HCT116 (cell line): ENCODE data around the gene CRLF3. TPM values are rescaled to one million over a fixed set of nuclear protein-coding genes. Genes with fewer than 3 reads are reported as not detected.

Source experiments
- ATAC-seq: fragments of 200-7000 bp; cut with Tn5 transposase; 2 replicates; pipeline ENCODE4 v1.9.1; 2020; ENCODE audit warnings: mild to moderate bottlenecking, moderate library complexity
- BruUV-seq: library from RNA; stranded (reverse); fragments of 400-500 nt; replicated peaks from 2 replicates; lab custom pipeline; 2021; lab: Mats Ljungman, UMichigan
- CTCF ChIA-PET: fragments of 300-600 bp; sonication (Branson Sonifier 250); formaldehyde crosslinking; loops from one replicate; lab custom pipeline; 2021; ENCODE audit warnings: antibody characterized with exemption; lab: Charles Lee
- POLR2A ChIA-PET: fragments of 300-600, 350-600 bp; sonication (Branson Sonifier 250); formaldehyde crosslinking; loops from one replicate; lab custom pipeline; 2021; ENCODE audit warnings: antibody characterized with exemption; lab: Charles Lee
- RAD21 ChIA-PET, 2 experiments: fragments of 300-600 bp; sonication (Branson Sonifier 250); formaldehyde crosslinking; loops; one replicate each; lab custom pipeline; 2023; ENCODE audit warnings: low total read pairs in 2 of 2; ENCODE audit not compliant: uncharacterized antibody in 2 of 2, unreplicated experiment in 2 of 2, low non-redundant PET in 1 of 2; lab: Charles Lee
- DNase-seq: peaks from one replicate; pipeline ENCODE4 v3.0.0-alpha.2; 2010; ENCODE audit warnings: low read depth, low spot score
- H2AFZ ChIP-seq: fragments of 200-600 bp; shearing (Covaris generic), sonication (generic); 2 replicates; pipeline ENCODE4 v1.6.1; 2017; ENCODE audit warnings: low read depth, mixed run types, mixed read lengths, antibody characterized with exemption, low read length; ENCODE audit not compliant: poor library complexity, severe bottlenecking
- H3K27ac ChIP-seq: 2 replicates; pipeline ENCODE4 v1.5.1; 2012; ENCODE audit warnings: low read depth, low read length
- H3K27me3 ChIP-seq: fragments of 200-600 bp; sonication (generic); 2 replicates; pipeline ENCODE4 v1.6.1; 2016; ENCODE audit warnings: mixed run types, low read length, mixed read lengths; ENCODE audit not compliant: insufficient read depth
- H3K36me3 ChIP-seq, 2 experiments: fragments of 200-500 bp in 1 of 2; fragments of 200-600 bp in 1 of 2; sonication (Bioruptor generic) in 1 of 2; sonication (generic) in 1 of 2; 2 replicates each; pipeline versions ENCODE4 v1.5.1 to v1.6.1; 2014 to 2016; ENCODE audit warnings: low read length in 2 of 2, inconsistent platforms in 1 of 2, mixed read lengths in 1 of 2, mixed run types in 1 of 2; ENCODE audit not compliant: insufficient read depth in 2 of 2, control insufficient read depth in 1 of 2
- H3K4me1 ChIP-seq, 2 experiments: fragments of 200-600 bp in 1 of 2; sonication (generic) in 1 of 2; 2 replicates each; pipeline versions ENCODE4 v1.5.1 to v1.6.1; 2012 to 2017; ENCODE audit warnings: low read length in 2 of 2, inconsistent platforms in 1 of 2, mild to moderate bottlenecking in 1 of 2, mixed read lengths in 1 of 2, mixed run types in 1 of 2, moderate library complexity in 1 of 2; ENCODE audit not compliant: insufficient read depth in 2 of 2, control insufficient read depth in 1 of 2
- H3K4me2 ChIP-seq: fragments of 200-600 bp; sonication (generic); 2 replicates; pipeline ENCODE4 v1.6.1; 2017; ENCODE audit warnings: mixed run types, low read length, mixed read lengths
- H3K4me3 ChIP-seq, 2 experiments: fragments of 200-600 bp in 1 of 2; sonication (generic) in 1 of 2; replicated peaks in 1 of 2; 2 replicates each; pipeline ENCODE4 v1.5.1; 2011 to 2016; ENCODE audit warnings: low read length in 2 of 2, control low read depth in 1 of 2, low read depth in 1 of 2, mild to moderate bottlenecking in 1 of 2, mixed read lengths in 1 of 2, mixed run types in 1 of 2
- H3K79me2 ChIP-seq: fragments of 200-600 bp; sonication (generic); 2 replicates; pipeline ENCODE4 v1.6.1; 2017; ENCODE audit warnings: mild to moderate bottlenecking, mixed run types, low read length, moderate library complexity, mixed read lengths; ENCODE audit not compliant: insufficient read depth
- H3K9ac ChIP-seq: fragments of 200-600 bp; sonication (generic); 2 replicates; pipeline ENCODE4 v1.6.1; 2016; ENCODE audit warnings: low read length, mixed read lengths
- H3K9me2 ChIP-seq: fragments of 200-600 bp; sonication (generic), shearing (Covaris generic); 2 replicates; pipeline ENCODE4 v1.6.1; 2017; ENCODE audit warnings: mixed run types, mild to moderate bottlenecking, moderate library complexity; ENCODE audit not compliant: insufficient read depth
- H3K9me3 ChIP-seq, 2 experiments: fragments of 200-500 bp in 1 of 2; fragments of 200-600 bp in 1 of 2; sonication (Bioruptor generic) in 1 of 2; sonication (generic) in 1 of 2; 2 replicates each; pipeline ENCODE4 v1.6.1; 2014 to 2017; ENCODE audit warnings: low read length in 2 of 2, mixed read lengths in 2 of 2, inconsistent platforms in 1 of 2, low read depth in 1 of 2, mild to moderate bottlenecking in 1 of 2, mixed run types in 1 of 2, moderate library complexity in 1 of 2; ENCODE audit not compliant: control insufficient read depth in 1 of 2, insufficient read depth in 1 of 2
- H4K20me1 ChIP-seq: fragments of 200-600 bp; sonication (generic), shearing (Covaris generic); 2 replicates; pipeline ENCODE4 v1.6.1; 2017; ENCODE audit warnings: mixed run types, mild to moderate bottlenecking, moderate library complexity; ENCODE audit not compliant: insufficient read depth
- CBX3 ChIP-seq: IDR thresholded peaks from 2 replicates; pipeline ENCODE4 v1.6.1; 2012; ENCODE audit warnings: low read depth
- CEBPB ChIP-seq: IDR thresholded peaks from 2 replicates; pipeline ENCODE4 v1.6.1; 2012; ENCODE audit warnings: low read depth
- ELF1 ChIP-seq: IDR thresholded peaks from 2 replicates; pipeline ENCODE4 v1.6.1; 2012; ENCODE audit warnings: low read depth, borderline replicate concordance
- EZH2 ChIP-seq: fragments of 200-600 bp; sonication (generic); IDR thresholded peaks from 2 replicates; pipeline ENCODE4 v1.6.1; 2017; ENCODE audit warnings: antibody characterized with exemption, mixed run types
- FOSL1 ChIP-seq: IDR thresholded peaks from 2 replicates; pipeline ENCODE4 v1.6.1; 2012; ENCODE audit warnings: low read depth
- POLR2A ChIP-seq: IDR thresholded peaks from 2 replicates; pipeline ENCODE4 v1.7.0; 2011; ENCODE audit warnings: borderline replicate concordance; ENCODE audit not compliant: insufficient read depth, insufficient read length; ENCODE audit errors: extremely low read depth
- POLR2AphosphoS5 ChIP-seq: IDR thresholded peaks from 2 replicates; pipeline ENCODE4 v1.6.1; 2011; ENCODE audit warnings: mild to moderate bottlenecking, low read depth, low read length, moderate library complexity
- RAD21 ChIP-seq: IDR thresholded peaks from 2 replicates; pipeline ENCODE4 v1.6.1; 2012; ENCODE audit warnings: low read depth, mild to moderate bottlenecking
- SIN3A ChIP-seq: IDR thresholded peaks from 2 replicates; pipeline ENCODE4 v1.6.1; 2012; ENCODE audit warnings: low read depth
- SP1 ChIP-seq: IDR thresholded peaks from 2 replicates; pipeline ENCODE4 v1.6.1; 2012; ENCODE audit warnings: low read depth
- SRF ChIP-seq: IDR thresholded peaks from 2 replicates; pipeline ENCODE4 v1.6.1; 2012; ENCODE audit warnings: low read depth
- TCF7L2 ChIP-seq: IDR thresholded peaks from 2 replicates; pipeline ENCODE4 v1.7.0; 2011; ENCODE audit warnings: borderline replicate concordance, inconsistent platforms; ENCODE audit not compliant: insufficient read depth, insufficient read length; ENCODE audit errors: extremely low read depth
- YY1 ChIP-seq: IDR thresholded peaks from 2 replicates; pipeline ENCODE4 v1.6.1; 2011; ENCODE audit warnings: low read length, low read depth, moderate library complexity, mild to moderate bottlenecking; ENCODE audit not compliant: insufficient replicate concordance; ENCODE audit errors: extremely low read depth
- intact Hi-C: fragments of 100-400 bp; cut with micrococcal nuclease; formaldehyde crosslinking; loops from 2 replicates; pipeline ENCODE4 v1.10.0; 2022
- total RNA-seq: library from RNA; stranded (reverse); gene quantifications from one replicate; pipeline ENCODE4 v1.2.1, GENCODE V29; 2021; ENCODE audit not compliant: unreplicated experiment
- TF ChIP-seq, protein P1 (sequence below): IDR thresholded peaks from 2 replicates; pipeline ENCODE4 v1.6.1; 2012; ENCODE audit warnings: low read depth
- TF ChIP-seq, protein P2 (sequence below): IDR thresholded peaks from 2 replicates; pipeline ENCODE4 v1.6.1; 2012
- TF ChIP-seq, protein P3 (sequence below): IDR thresholded peaks from 2 replicates; pipeline ENCODE4 v1.6.1; 2011; ENCODE audit warnings: mild to moderate bottlenecking, low read length, moderate library complexity; ENCODE audit not compliant: insufficient replicate concordance; ENCODE audit errors: extremely low read depth

The CRLF3 gene
- total RNA-seq, 1 experiment from 2014 or later: 32.4 TPM

DNA sequence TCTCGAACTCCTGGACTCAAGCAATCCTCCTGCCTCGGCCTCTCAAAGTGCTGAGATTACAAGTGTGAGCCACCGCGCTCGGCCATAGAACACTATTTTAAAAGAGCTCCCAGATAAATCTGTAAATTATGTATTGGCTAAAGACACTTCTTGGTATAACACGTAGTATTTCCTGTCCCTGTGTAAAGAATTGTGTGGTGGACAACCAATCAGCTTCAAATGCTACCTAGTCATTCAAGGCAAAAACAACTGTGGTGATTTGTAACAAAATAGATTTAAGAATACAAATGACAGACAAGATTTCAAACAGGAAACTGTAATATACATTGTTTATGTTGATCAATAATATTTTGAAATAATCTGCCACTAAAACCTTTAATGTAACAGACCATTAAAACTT, 14.6 kb downstream of the CRLF3 start (continued):
- TF ChIP-seq, protein P1, sequence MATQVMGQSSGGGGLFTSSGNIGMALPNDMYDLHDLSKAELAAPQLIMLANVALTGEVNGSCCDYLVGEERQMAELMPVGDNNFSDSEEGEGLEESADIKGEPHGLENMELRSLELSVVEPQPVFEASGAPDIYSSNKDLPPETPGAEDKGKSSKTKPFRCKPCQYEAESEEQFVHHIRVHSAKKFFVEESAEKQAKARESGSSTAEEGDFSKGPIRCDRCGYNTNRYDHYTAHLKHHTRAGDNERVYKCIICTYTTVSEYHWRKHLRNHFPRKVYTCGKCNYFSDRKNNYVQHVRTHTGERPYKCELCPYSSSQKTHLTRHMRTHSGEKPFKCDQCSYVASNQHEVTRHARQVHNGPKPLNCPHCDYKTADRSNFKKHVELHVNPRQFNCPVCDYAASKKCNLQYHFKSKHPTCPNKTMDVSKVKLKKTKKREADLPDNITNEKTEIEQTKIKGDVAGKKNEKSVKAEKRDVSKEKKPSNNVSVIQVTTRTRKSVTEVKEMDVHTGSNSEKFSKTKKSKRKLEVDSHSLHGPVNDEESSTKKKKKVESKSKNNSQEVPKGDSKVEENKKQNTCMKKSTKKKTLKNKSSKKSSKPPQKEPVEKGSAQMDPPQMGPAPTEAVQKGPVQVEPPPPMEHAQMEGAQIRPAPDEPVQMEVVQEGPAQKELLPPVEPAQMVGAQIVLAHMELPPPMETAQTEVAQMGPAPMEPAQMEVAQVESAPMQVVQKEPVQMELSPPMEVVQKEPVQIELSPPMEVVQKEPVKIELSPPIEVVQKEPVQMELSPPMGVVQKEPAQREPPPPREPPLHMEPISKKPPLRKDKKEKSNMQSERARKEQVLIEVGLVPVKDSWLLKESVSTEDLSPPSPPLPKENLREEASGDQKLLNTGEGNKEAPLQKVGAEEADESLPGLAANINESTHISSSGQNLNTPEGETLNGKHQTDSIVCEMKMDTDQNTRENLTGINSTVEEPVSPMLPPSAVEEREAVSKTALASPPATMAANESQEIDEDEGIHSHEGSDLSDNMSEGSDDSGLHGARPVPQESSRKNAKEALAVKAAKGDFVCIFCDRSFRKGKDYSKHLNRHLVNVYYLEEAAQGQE: no peak

DNA sequence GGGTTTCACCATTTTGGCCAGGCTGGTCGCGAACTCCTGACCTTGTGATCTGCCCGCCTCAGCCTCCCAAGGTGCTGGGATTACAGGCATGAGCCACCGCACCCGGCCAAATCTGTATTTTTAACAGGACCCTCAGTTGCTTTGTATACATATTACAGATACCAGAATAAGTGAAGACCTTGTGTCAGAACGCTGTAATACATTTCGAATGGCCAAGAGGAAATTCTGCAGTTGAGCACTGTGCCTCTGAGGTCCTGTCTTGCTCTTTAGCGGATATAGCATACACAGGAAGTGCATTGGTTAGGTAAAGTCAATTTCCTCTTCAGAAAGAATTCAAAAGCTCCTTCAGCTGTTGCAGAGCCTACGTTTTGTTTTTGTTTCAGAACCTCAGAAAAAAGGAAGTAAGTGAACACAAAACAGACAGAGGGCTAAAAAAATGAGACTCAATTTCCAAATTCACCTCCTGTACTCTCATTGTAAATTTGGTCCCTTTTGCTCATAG, 15.7 kb downstream of the CRLF3 start:
- DNase-seq: no peak
- Histone ChIP-seq H3K79me2 (peaks cover 88% of the 10 kb centered on the region), H2AFZ (no peak overlapping the region), H3K27me3 (no peaks in the 10 kb centered on the region), H3K4me2 (no peak overlapping the region), H3K4me3 (no peak overlapping the region), H3K36me3 (peaks cover 0 to 7% of the 10 kb centered on the region in 2 experiments; a peak in 1 of 4 replicates), H3K9ac (no peak overlapping the region), H3K27ac (no peak overlapping the region), H3K4me1 (peaks cover 0 to 10% of the 10 kb centered on the region in 2 experiments; a peak in 2 of 4 replicates), H3K9me3 (no peaks in the 10 kb centered on the region), H4K20me1 (0 out of 2 replicates have a peak, but pooled peaks cover 7% of the 10 kb centered on the region), H3K9me2 (no peaks in the 10 kb centered on the region)
- no peak for ATAC-seq
- CTCF ChIA-PET: no interaction called here
- intact Hi-C loops: no loop called here
- POLR2A ChIA-PET: no interaction called here
- BruUV-seq: no TSS peak
- RAD21 ChIA-PET: no interaction called here
- no peak for TF ChIP-seq POLR2AphosphoS5
- TF ChIP-seq FOSL1: no peak
- no peak for TF ChIP-seq CBX3
- TF ChIP-seq SRF: no peak
- no peak for TF ChIP-seq YY1
- no peak for TF ChIP-seq POLR2A
- no peak for TF ChIP-seq ELF1
- TF ChIP-seq RAD21: no peak
- TF ChIP-seq, protein P2, sequence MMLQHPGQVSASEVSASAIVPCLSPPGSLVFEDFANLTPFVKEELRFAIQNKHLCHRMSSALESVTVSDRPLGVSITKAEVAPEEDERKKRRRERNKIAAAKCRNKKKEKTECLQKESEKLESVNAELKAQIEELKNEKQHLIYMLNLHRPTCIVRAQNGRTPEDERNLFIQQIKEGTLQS: no peak
- TF ChIP-seq EZH2: no peak
- TF ChIP-seq, protein P3, sequence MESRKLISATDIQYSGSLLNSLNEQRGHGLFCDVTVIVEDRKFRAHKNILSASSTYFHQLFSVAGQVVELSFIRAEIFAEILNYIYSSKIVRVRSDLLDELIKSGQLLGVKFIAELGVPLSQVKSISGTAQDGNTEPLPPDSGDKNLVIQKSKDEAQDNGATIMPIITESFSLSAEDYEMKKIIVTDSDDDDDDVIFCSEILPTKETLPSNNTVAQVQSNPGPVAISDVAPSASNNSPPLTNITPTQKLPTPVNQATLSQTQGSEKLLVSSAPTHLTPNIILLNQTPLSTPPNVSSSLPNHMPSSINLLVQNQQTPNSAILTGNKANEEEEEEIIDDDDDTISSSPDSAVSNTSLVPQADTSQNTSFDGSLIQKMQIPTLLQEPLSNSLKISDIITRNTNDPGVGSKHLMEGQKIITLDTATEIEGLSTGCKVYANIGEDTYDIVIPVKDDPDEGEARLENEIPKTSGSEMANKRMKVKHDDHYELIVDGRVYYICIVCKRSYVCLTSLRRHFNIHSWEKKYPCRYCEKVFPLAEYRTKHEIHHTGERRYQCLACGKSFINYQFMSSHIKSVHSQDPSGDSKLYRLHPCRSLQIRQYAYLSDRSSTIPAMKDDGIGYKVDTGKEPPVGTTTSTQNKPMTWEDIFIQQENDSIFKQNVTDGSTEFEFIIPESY: no peak
- no peak for TF ChIP-seq TCF7L2
- TF ChIP-seq CEBPB: no peak
- no peak for TF ChIP-seq SIN3A
- no peak for TF ChIP-seq SP1
- TF ChIP-seq, protein P1: no peak
